NB4 (cell line): ENCODE measurements around the gene IQSEC3.
"Not testable (repeated sequence)": the region's sequence is repeated elsewhere in the genome, so short reads cannot be mapped to it uniquely, and the experiment has no call there.

Experiments
- CTCF ChIP-seq: IDR thresholded peaks from one replicate; pipeline ENCODE4 v1.5.1; 2012; ENCODE audit warnings: low read depth, low read length
- POLR2A ChIP-seq: IDR thresholded peaks from 2 replicates; pipeline ENCODE4 v1.6.1; 2011; ENCODE audit warnings: mild to moderate bottlenecking; ENCODE audit not compliant: insufficient read length; ENCODE audit errors: extremely low read depth

- TF ChIP-seq CTCF, POLR2A: not testable (repeated sequence)
These were observed 4.0 kb downstream of the IQSEC3 start for GRCh38 chr12:70541-70940.
